Activated gamma-delta T cell (primary cell): ENCODE results near the gene NRG2.
A peak's percentile ranks its signal among the peaks of the same experiment; 100 is the strongest.

Experiments
- DNase-seq: peaks from one replicate; lab custom pipeline; 2025; lab: John Stamatoyannopoulos, UW

NRG2 gene

GRCh38 chr5:139856714-139857113, 186.4 kb downstream of the NRG2 start:
- DNase-seq = no peak

- no peak for DNase-seq
Observed at GRCh38 chr5:139855946-139856540, 187.1 kb downstream of the NRG2 start.

GRCh38 chr5:139855451-139855850, 187.6 kb downstream of the NRG2 start:
- DNase-seq = no peak

GRCh38 chr5:139854953-139855352, 188.1 kb downstream of the NRG2 start:
- DNase-seq = no peak

- no peak for DNase-seq
Observed at GRCh38 chr5:139854029-139854605, 189.0 kb downstream of the NRG2 start.

- no peak for DNase-seq
Observed at GRCh38 chr5:139852696-139853095, 190.4 kb downstream of the NRG2 start.

- DNase-seq = no peak
Observed at GRCh38 chr5:139851558-139851957, 191.5 kb downstream of the NRG2 start.

GRCh38 chr5:139850423-139851016, 192.6 kb downstream of the NRG2 start:
- DNase-seq = no peak

GRCh38 chr5:139849942-139850341, 193.2 kb downstream of the NRG2 start:
- no peak for DNase-seq

- DNase-seq = no peak
Observed at GRCh38 chr5:139849501-139849900, 193.6 kb downstream of the NRG2 start.

GRCh38 chr5:139848508-139849100, 194.5 kb downstream of the NRG2 start:
- DNase-seq = peak; percentile 31

- peak; percentile 70 for DNase-seq
Observed at GRCh38 chr5:139847790-139848507, 195.2 kb downstream of the NRG2 start.

GRCh38 chr5:139847091-139847490, 196.0 kb downstream of the NRG2 start:
- no peak for DNase-seq

- no peak for DNase-seq
Observed at GRCh38 chr5:139845846-139846681, 197.0 kb downstream of the NRG2 start.

GRCh38 chr5:139844472-139845145, 198.5 kb downstream of the NRG2 start:
- DNase-seq = no peak

GRCh38 chr5:139843991-139844390, 199.1 kb downstream of the NRG2 start:
- no peak for DNase-seq

- no peak for DNase-seq
Observed at GRCh38 chr5:139842321-139842720, 200.8 kb downstream of the NRG2 start.

- DNase-seq = no peak
Observed at GRCh38 chr5:139841549-139841948, 201.6 kb downstream of the NRG2 start.

GRCh38 chr5:139839918-139840317, 203.2 kb downstream of the NRG2 start:
- no peak for DNase-seq

- no peak for DNase-seq
Observed at GRCh38 chr5:139839232-139839815, 203.8 kb downstream of the NRG2 start.
